ENCODE results near the gene VWA3B. TPM values are rescaled to one million over a fixed set of nuclear protein-coding genes. Genes with fewer than 3 reads are reported as not detected.

Gene VWA3B
- total and polyA plus RNA-seq, 2 donors (not counting 3 experiments of a cell fraction or from before 2014, with no cell fraction given), result not detected

DNA sequence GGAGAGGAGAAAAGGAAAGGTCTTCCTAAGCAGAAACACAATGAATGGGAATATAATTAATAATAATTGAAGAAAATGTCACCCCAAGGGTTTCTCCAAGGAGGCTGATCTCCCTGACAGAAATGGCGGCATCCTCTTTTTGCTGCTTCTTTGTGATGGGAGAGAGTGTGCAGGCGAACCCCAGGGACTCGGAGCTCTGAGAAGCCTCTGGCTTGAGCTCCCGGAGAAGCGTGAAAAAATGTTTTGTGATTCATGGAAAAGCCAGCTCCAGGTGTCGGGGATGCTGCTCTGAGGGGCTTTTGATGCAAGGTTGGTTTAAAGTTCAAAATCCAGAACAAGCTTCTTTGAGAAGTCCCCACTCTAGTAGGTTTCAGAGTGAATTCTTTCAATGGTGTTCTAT lies 91.0 kb downstream of the VWA3B start:
- dilution Hi-C loops (cut with MboI; ENCODE audit: extremely low pct_ligation_motif_present, low sequenced_read_pairs) (no loop called here), intact Hi-C loops (cut with micrococcal nuclease) (no loop called here)
- H3K9me3 ChIP-seq (replicated peaks; ENCODE audit: control insufficient read depth, insufficient read depth, low read length), result no peaks in the 10 kb centered on the region
- H3K4me1 ChIP-seq (ENCODE audit: control insufficient read depth, extremely low read depth, insufficient read depth, low read length), result no peaks in the 10 kb centered on the region
- H3K27me3 ChIP-seq (ENCODE audit: control insufficient read depth in 2 of 2, insufficient read depth in 2 of 2, low read length in 2 of 2), result peaks cover 6 to 19% of the 10 kb centered on the region in 2 experiments
- no peaks in the 10 kb centered on the region for H3K79me2 ChIP-seq (ENCODE audit: control insufficient read depth, insufficient read depth, low read length)
- no peak for TF ChIP-seq JUN (IDR thresholded peaks at IDR 0.05; ENCODE audit: borderline replicate concordance, insufficient read depth, insufficient read length, low read depth)
- TF ChIP-seq, protein P1, sequence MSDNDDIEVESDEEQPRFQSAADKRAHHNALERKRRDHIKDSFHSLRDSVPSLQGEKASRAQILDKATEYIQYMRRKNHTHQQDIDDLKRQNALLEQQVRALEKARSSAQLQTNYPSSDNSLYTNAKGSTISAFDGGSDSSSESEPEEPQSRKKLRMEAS (IDR thresholded peaks at IDR 0.05; ENCODE audit: insufficient read depth, insufficient read length), result no peak
- TF ChIP-seq, protein P2, sequence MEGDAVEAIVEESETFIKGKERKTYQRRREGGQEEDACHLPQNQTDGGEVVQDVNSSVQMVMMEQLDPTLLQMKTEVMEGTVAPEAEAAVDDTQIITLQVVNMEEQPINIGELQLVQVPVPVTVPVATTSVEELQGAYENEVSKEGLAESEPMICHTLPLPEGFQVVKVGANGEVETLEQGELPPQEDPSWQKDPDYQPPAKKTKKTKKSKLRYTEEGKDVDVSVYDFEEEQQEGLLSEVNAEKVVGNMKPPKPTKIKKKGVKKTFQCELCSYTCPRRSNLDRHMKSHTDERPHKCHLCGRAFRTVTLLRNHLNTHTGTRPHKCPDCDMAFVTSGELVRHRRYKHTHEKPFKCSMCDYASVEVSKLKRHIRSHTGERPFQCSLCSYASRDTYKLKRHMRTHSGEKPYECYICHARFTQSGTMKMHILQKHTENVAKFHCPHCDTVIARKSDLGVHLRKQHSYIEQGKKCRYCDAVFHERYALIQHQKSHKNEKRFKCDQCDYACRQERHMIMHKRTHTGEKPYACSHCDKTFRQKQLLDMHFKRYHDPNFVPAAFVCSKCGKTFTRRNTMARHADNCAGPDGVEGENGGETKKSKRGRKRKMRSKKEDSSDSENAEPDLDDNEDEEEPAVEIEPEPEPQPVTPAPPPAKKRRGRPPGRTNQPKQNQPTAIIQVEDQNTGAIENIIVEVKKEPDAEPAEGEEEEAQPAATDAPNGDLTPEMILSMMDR (IDR thresholded peaks at IDR 0.05; ENCODE audit: extremely low read depth in 1 of 2, insufficient read depth in 1 of 2, low read depth in 1 of 2, low read length in 2 of 2), result no peak
- TF ChIP-seq EZH2 (IDR thresholded peaks at IDR 0.05; ENCODE audit: borderline replicate concordance, low read depth, low read length, severe bottlenecking), result no peak
- no peak for TF ChIP-seq POLR2AphosphoS5 (IDR thresholded peaks at IDR 0.05; ENCODE audit: insufficient read depth, low read depth, low read length)
- no peak for TF ChIP-seq FOS (IDR thresholded peaks at IDR 0.05; ENCODE audit: borderline replicate concordance, insufficient read depth, low read length)
- TF ChIP-seq GATA2 (IDR thresholded peaks at IDR 0.05; ENCODE audit: insufficient read depth, insufficient read length, low read depth, low read length), result no peak
- no peak for TF ChIP-seq MYC (IDR thresholded peaks at IDR 0.05; ENCODE audit: low read depth, low read length)
- TF ChIP-seq POLR2A (IDR thresholded peaks at IDR 0.05; ENCODE audit: low read depth, low read length), result no peak
- DNase-seq (ENCODE audit: low read depth, low spot score) (no peak), FAIRE-seq (no peak)
- H4K20me1 ChIP-seq (replicated peaks; ENCODE audit: control insufficient read depth, extremely low read depth, insufficient read depth, low read length), result no peaks in the 10 kb centered on the region
- no peaks in the 10 kb centered on the region for H3K36me3 ChIP-seq (ENCODE audit: control insufficient read depth in 2 of 2, extremely low read depth in 1 of 2, insufficient read depth in 2 of 2, low read length in 2 of 2)
- no peak overlapping the region for H3K4me2 ChIP-seq (ENCODE audit: insufficient read depth, low read length)
- CTCF ChIA-PET, result no interaction called here
- H2AFZ ChIP-seq (ENCODE audit: low read depth, low read length), result no peak overlapping the region
- no peak overlapping the region for H3K9ac ChIP-seq (replicated peaks; ENCODE audit: extremely low read depth, insufficient read depth, low read length)
- no peaks in the 10 kb centered on the region for H3K9me1 ChIP-seq (replicated peaks; ENCODE audit: control insufficient read depth, extremely low read depth, insufficient read depth, low read length)
- POLR2A ChIA-PET, result no interaction called here
- H3K27ac ChIP-seq (ENCODE audit: insufficient read depth, low read depth, low read length), result no peak overlapping the region
- H3K4me3 ChIP-seq (replicated peaks in 1 of 3; ENCODE audit: insufficient read depth in 1 of 3, low read depth in 1 of 3, low read length in 3 of 3), result no peak overlapping the region
- BruUV-seq (replicated peaks), result no TSS peak

Data from endothelial cell of umbilical vein (primary cell).